IMR-90 (cell line): ENCODE measurements around the gene MCTP2. TPM values are rescaled to one million over a fixed set of nuclear protein-coding genes. Genes with fewer than 3 reads are reported as not detected.

Experiments used
- ATAC-seq: fragments of 200-7000 bp; cut with Tn5 transposase; 2 replicates; pipeline ENCODE4 v1.9.1; 2020; ENCODE audit warnings: low read depth, mild to moderate bottlenecking, moderate library complexity
- BruUV-seq: library from RNA; stranded (reverse); fragments of 400-500 nt; replicated peaks from 2 replicates; lab custom pipeline; 2021; lab: Mats Ljungman, UMichigan
- CTCF ChIA-PET: fragments of 300-600 bp; formaldehyde crosslinking; extraction: SDS; loops from one replicate; lab custom pipeline; 2021; ENCODE audit warnings: antibody characterized with exemption; lab: Yijun Ruan, JAX
- POLR2A ChIA-PET: fragments of 300-600 bp; sonication (Branson Sonifier 250); formaldehyde crosslinking; loops from one replicate; lab custom pipeline; 2022; ENCODE audit warnings: antibody characterized with exemption; ENCODE audit not compliant: unreplicated experiment; lab: Charles Lee
- DNase-seq: peaks from one replicate; pipeline ENCODE4 v3.0.0; 2013
- H2AFZ ChIP-seq: replicated peaks from 2 replicates; pipeline ENCODE3; 2013; ENCODE audit warnings: low read length, mild to moderate bottlenecking; ENCODE audit not compliant: poor library complexity
- H2AK5ac ChIP-seq: 2 replicates; pipeline ENCODE4 v1.6.1; 2013; ENCODE audit warnings: low read depth, low read length, inconsistent platforms
- H2AK9ac ChIP-seq: replicated peaks from 2 replicates; pipeline ENCODE3; 2013; ENCODE audit warnings: mild to moderate bottlenecking, low read depth, low read length, moderate library complexity; ENCODE audit not compliant: poor library complexity
- H2BK120ac ChIP-seq: 2 replicates; pipeline ENCODE4 v1.6.1; 2013; ENCODE audit warnings: low read depth, low read length, inconsistent platforms
- H2BK15ac ChIP-seq: 3 replicates; pipeline ENCODE4 v1.6.1; 2013; ENCODE audit warnings: low read depth, low read length, inconsistent platforms
- H2BK20ac ChIP-seq: 2 replicates; pipeline ENCODE4 v1.6.1; 2013; ENCODE audit warnings: low read depth, mild to moderate bottlenecking, inconsistent platforms, low read length, moderate library complexity
- H2BK5ac ChIP-seq: 2 replicates; pipeline ENCODE4 v1.6.1; 2013; ENCODE audit warnings: mild to moderate bottlenecking, low read depth, low read length, inconsistent platforms; ENCODE audit not compliant: poor library complexity, severe bottlenecking
- H3K14ac ChIP-seq: replicated peaks from 2 replicates; pipeline ENCODE4 v1.6.1; 2013; ENCODE audit warnings: low read depth, low read length, inconsistent platforms
- H3K18ac ChIP-seq: 2 replicates; pipeline ENCODE4 v1.6.1; 2013; ENCODE audit warnings: low read depth, low read length, control low read depth
- H3K23ac ChIP-seq: 2 replicates; pipeline ENCODE4 v1.6.1; 2013; ENCODE audit warnings: low read depth, low read length, inconsistent platforms
- H3K27ac ChIP-seq: 2 replicates; pipeline ENCODE4 v1.5.1; 2013; ENCODE audit warnings: mild to moderate bottlenecking, control low read depth, low read length; ENCODE audit not compliant: insufficient read depth
- H3K27me3 ChIP-seq: 2 replicates; pipeline ENCODE4 v1.6.1; 2013; ENCODE audit warnings: low read length; ENCODE audit not compliant: control insufficient read depth, insufficient read depth
- H3K36me3 ChIP-seq: 2 replicates; pipeline ENCODE4 v1.6.1; 2013; ENCODE audit warnings: low read length, mixed read lengths; ENCODE audit not compliant: control insufficient read depth, insufficient read depth
- H3K4ac ChIP-seq: 2 replicates; pipeline ENCODE4 v1.6.1; 2013; ENCODE audit warnings: low read depth, low read length, inconsistent platforms
- H3K4me1 ChIP-seq: 2 replicates; pipeline ENCODE4 v1.6.1; 2013; ENCODE audit warnings: low read length, mixed read lengths; ENCODE audit not compliant: control insufficient read depth, insufficient read depth
- H3K4me2 ChIP-seq: 2 replicates; pipeline ENCODE4 v1.6.1; 2013; ENCODE audit warnings: low read depth, mild to moderate bottlenecking, control low read depth, low read length, moderate library complexity
- H3K4me3 ChIP-seq: 2 replicates; pipeline ENCODE4 v1.5.1; 2013; ENCODE audit warnings: low read depth, mild to moderate bottlenecking, control low read depth, low read length, moderate library complexity; ENCODE audit not compliant: insufficient read depth
- H3K56ac ChIP-seq: 2 replicates; pipeline ENCODE4 v1.6.1; 2013; ENCODE audit warnings: low read length, inconsistent platforms; ENCODE audit not compliant: insufficient read depth; ENCODE audit errors: extremely low read depth
- H3K79me1 ChIP-seq, 2 experiments: 2 replicates each; pipeline ENCODE4 v1.6.1; 2013; ENCODE audit warnings: low read length in 2 of 2, inconsistent platforms in 1 of 2, low read depth in 1 of 2
- H3K9ac ChIP-seq: 2 replicates; pipeline ENCODE4 v1.6.1; 2013; ENCODE audit warnings: low read depth, low read length, control low read depth
- H3K9me1 ChIP-seq: 2 replicates; pipeline ENCODE4 v1.6.1; 2013; ENCODE audit warnings: low read length, inconsistent platforms; ENCODE audit not compliant: insufficient read depth
- H3K9me3 ChIP-seq: 2 replicates; pipeline ENCODE4 v1.6.1; 2013; ENCODE audit warnings: low read length; ENCODE audit not compliant: control insufficient read depth, insufficient read depth
- H4K20me1 ChIP-seq: 2 replicates; pipeline ENCODE4 v1.6.1; 2013; ENCODE audit warnings: low read length, inconsistent platforms; ENCODE audit not compliant: insufficient read depth
- H4K5ac ChIP-seq: 2 replicates; pipeline ENCODE4 v1.6.1; 2013; ENCODE audit warnings: mild to moderate bottlenecking, low read depth, low read length, control low read depth
- H4K8ac ChIP-seq, 2 experiments: 2 replicates each; pipeline ENCODE4 v1.6.1; 2013; ENCODE audit warnings: low read depth in 2 of 2, low read length in 2 of 2, control low read depth in 1 of 2, inconsistent platforms in 1 of 2
- H4K91ac ChIP-seq: 2 replicates; pipeline ENCODE4 v1.6.1; 2013; ENCODE audit warnings: low read depth, low read length, inconsistent platforms; ENCODE audit not compliant: insufficient read depth
- BHLHE40 ChIP-seq: fragments of 150-350 bp; IDR thresholded peaks from 2 replicates; pipeline ENCODE4 v1.6.1; 2016; ENCODE audit warnings: mild to moderate bottlenecking, low read depth, low read length
- CEBPB ChIP-seq: IDR thresholded peaks from 2 replicates; pipeline ENCODE4 v1.6.1; 2012; ENCODE audit warnings: low read depth, low read length, improper control_type of control experiment
- CHD1 ChIP-seq: IDR thresholded peaks from 2 replicates; pipeline ENCODE4 v1.6.1; 2012; ENCODE audit warnings: low read depth, low read length, improper control_type of control experiment
- CTCF ChIP-seq: conservative IDR thresholded peaks from 2 replicates; pipeline ENCODE4 v1.5.1; 2012; ENCODE audit warnings: mild to moderate bottlenecking, low read depth, low read length, improper control_type of control experiment
- ELK1 ChIP-seq: fragments of 150-350 bp; IDR thresholded peaks from 2 replicates; pipeline ENCODE4 v1.6.1; 2016; ENCODE audit warnings: low read depth, mild to moderate bottlenecking, low read length, moderate library complexity, borderline replicate concordance
- FOS ChIP-seq: fragments of 150-350 bp; IDR thresholded peaks from 2 replicates; pipeline ENCODE4 v1.6.1; 2016; ENCODE audit warnings: low read depth, low read length
- MAFK ChIP-seq: IDR thresholded peaks from 2 replicates; pipeline ENCODE4 v1.6.1; 2012; ENCODE audit warnings: low read depth, low read length, improper control_type of control experiment
- MAZ ChIP-seq: IDR thresholded peaks from 2 replicates; pipeline ENCODE4 v1.6.1; 2012; ENCODE audit warnings: low read depth, mild to moderate bottlenecking, low read length, improper control_type of control experiment, moderate library complexity, borderline replicate concordance
- MXI1 ChIP-seq: IDR thresholded peaks from 2 replicates; pipeline ENCODE4 v1.6.1; 2012; ENCODE audit warnings: low read depth, mild to moderate bottlenecking, low read length, moderate library complexity, borderline replicate concordance
- POLR2A ChIP-seq: IDR thresholded peaks from 2 replicates; pipeline ENCODE4 v1.6.1; 2012; ENCODE audit warnings: mild to moderate bottlenecking, low read depth, low read length
- RCOR1 ChIP-seq: IDR thresholded peaks from 2 replicates; pipeline ENCODE4 v1.6.1; 2012; ENCODE audit warnings: mild to moderate bottlenecking, low read length, improper control_type of control experiment; ENCODE audit not compliant: insufficient replicate concordance
- RFX5 ChIP-seq: IDR thresholded peaks from 2 replicates; pipeline ENCODE4 v1.8.0; 2012; ENCODE audit warnings: low read depth, mild to moderate bottlenecking, low read length, moderate library complexity
- SMC3 ChIP-seq: fragments of 150-350 bp; IDR thresholded peaks from 2 replicates; pipeline ENCODE4 v1.6.1; 2016; ENCODE audit warnings: low read depth, mild to moderate bottlenecking, antibody characterized with exemption, low read length, moderate library complexity
- WGBS, 2 experiments: methylation state at CpG; one replicate each; pipeline versions ENCODE4 v1.1.5 to v1.1.7; 2013; ENCODE audit warnings: missing lambda C conversion rate in 2 of 2; ENCODE audit not compliant: insufficient read length in 1 of 2; ENCODE audit errors: extremely low coverage in 2 of 2; 5-methylcytosine and 5-hydroxymethylcytosine counted together
- dilution Hi-C: fragments of 300-500 bp; cut with HindIII; formaldehyde crosslinking; loops from one replicate; pipeline ENCODE4 v1.14.3; 2018; ENCODE audit warnings: low sequenced_read_pairs; ENCODE audit not compliant: unreplicated experiment
- in situ Hi-C: fragments of 300-500 bp; cut with MboI; formaldehyde crosslinking; loops from 3 replicates; pipeline ENCODE4 v1.14.3; 2019; ENCODE audit warnings: low sequenced_read_pairs, inconsistent platforms, mixed read lengths
- intact Hi-C: fragments of 100-400 bp; cut with micrococcal nuclease; formaldehyde crosslinking; loops from 2 replicates; pipeline ENCODE4 v1.10.0; 2022
- polyA plus RNA-seq, 3 experiments: library from polyadenylated mRNA; depleted of rRNA; stranded (reverse); fragments of >200 nt; gene quantifications; 2 replicates each; pipeline ENCODE4 v1.2.3, GENCODE V29; 2012; ENCODE audit warnings: low replicate concordance in 1 of 3
- total RNA-seq: library from RNA; depleted of rRNA; stranded (reverse); fragments of >200 nt; gene quantifications from 2 replicates; pipeline ENCODE4 v1.2.3, GENCODE V29; 2012

The MCTP2 gene
- total and polyA plus RNA-seq, 2 of the 4 experiments (the other 2 are of a cell fraction): 5.1 to 9.9 TPM

- Histone ChIP-seq H2AK5ac (no peak overlapping the region), H4K5ac (no peak overlapping the region), H4K20me1 (no peaks in the 10 kb centered on the region), H3K9me1 (no peaks in the 10 kb centered on the region), H3K4me3 (no peak overlapping the region), H2BK20ac (no peak overlapping the region), H3K4ac (no peak overlapping the region), H3K9me3 (0 out of 2 replicates have a peak, but pooled peaks cover 5% of the 10 kb centered on the region), H3K4me2 (no peak overlapping the region), H2BK120ac (no peak overlapping the region), H2AK9ac (no peak overlapping the region), H3K79me1 (no peaks in the 10 kb centered on the region), H2BK5ac (no peak overlapping the region), H2AFZ (no peak overlapping the region), H3K56ac (no peak overlapping the region), H3K36me3 (peaks cover 7% of the 10 kb centered on the region), H3K4me1 (no peaks in the 10 kb centered on the region), H3K18ac (no peak overlapping the region), H4K8ac (no peak overlapping the region), H2BK15ac (no peak overlapping the region), H3K14ac (no peak overlapping the region), H3K23ac (no peak overlapping the region), H3K9ac (no peak overlapping the region), H3K27me3 (no peaks in the 10 kb centered on the region), H3K27ac (no peak overlapping the region), H4K91ac (no peak overlapping the region)
- POLR2A ChIA-PET: no interaction called here
- in situ Hi-C loops (no loop called here), dilution Hi-C loops (no loop called here), intact Hi-C loops (no loop called here)
- ATAC-seq (no peak), DNase-seq (no peak)
- TF ChIP-seq POLR2A (no peak), CTCF (no peak), FOS (no peak), RCOR1 (no peak), MAFK (no peak), BHLHE40 (no peak), SMC3 (no peak), CEBPB (no peak), MAZ (no peak), MXI1 (no peak), ELK1 (no peak), CHD1 (no peak), RFX5 (no peak)
- no CpG with 5 or more reads among the region's 7 CpGs for WGBS, 2 experiments
- BruUV-seq: no TSS peak
- CTCF ChIA-PET: no interaction called here
Observed at GRCh38 chr15:94360251-94360685, 128.9 kb downstream of the MCTP2 start.
